Stimulated activated naive CD8-positive, alpha-beta T cell treated with anti-CD3 and anti-CD28 coated beads, Interleukin-15, Interleukin-2, amounts not matched to agents 100 ng/mL and 50 ng/mL, for 24 hours (primary cell): ENCODE results near the gene POLD2.
A peak's percentile ranks its signal among the peaks of the same experiment; 100 is the strongest.

Experiments used
- H3K27ac Mint-ChIP-seq: one replicate; pipeline ENCODE4 v1.8.0; 2021; ENCODE audit warnings: mild to moderate bottlenecking, mixed read lengths
- H3K27me3 Mint-ChIP-seq: one replicate; pipeline ENCODE4 v1.8.0; 2021; ENCODE audit warnings: mixed read lengths
- H3K36me3 Mint-ChIP-seq: one replicate; pipeline ENCODE4 v1.8.0; 2021; ENCODE audit warnings: low read depth, mixed read lengths
- H3K4me1 Mint-ChIP-seq: one replicate; pipeline ENCODE4 v1.8.0; 2021; ENCODE audit warnings: low read depth, mixed read lengths
- H3K4me3 Mint-ChIP-seq: one replicate; pipeline ENCODE4 v1.8.0; 2021; ENCODE audit warnings: mild to moderate bottlenecking, mixed read lengths
- H3K9me3 Mint-ChIP-seq: one replicate; pipeline ENCODE4 v1.8.0; 2021; ENCODE audit warnings: mixed read lengths

Gene POLD2

GRCh38 chr7:44145969-44146911 is 22.9 kb upstream of the POLD2 start:
- no peak overlapping the region for H3K27ac Mint-ChIP-seq
- H3K36me3 Mint-ChIP-seq: no peaks in the 10 kb centered on the region
- H3K9me3 Mint-ChIP-seq: no peaks in the 10 kb centered on the region
- no peak overlapping the region for H3K4me3 Mint-ChIP-seq
- H3K27me3 Mint-ChIP-seq: peaks cover 6% of the 10 kb centered on the region
- peaks cover 9% of the 10 kb centered on the region for H3K4me1 Mint-ChIP-seq

GRCh38 chr7:44145479-44145968 is 22.2 kb upstream of the POLD2 start:
- Mint-ChIP-seq H3K4me3 (peak overlapping the region; percentile 69), H3K9me3 (no peaks in the 10 kb centered on the region), H3K27me3 (peaks cover 6% of the 10 kb centered on the region), H3K4me1 (peaks cover 9% of the 10 kb centered on the region), H3K27ac (no peak overlapping the region), H3K36me3 (no peaks in the 10 kb centered on the region)

GRCh38 chr7:44144968-44145478 is 21.7 kb upstream of the POLD2 start:
- no peaks in the 10 kb centered on the region for H3K36me3 Mint-ChIP-seq
- H3K4me1 Mint-ChIP-seq: peaks cover 9% of the 10 kb centered on the region
- H3K27ac Mint-ChIP-seq: no peak overlapping the region
- H3K9me3 Mint-ChIP-seq: no peaks in the 10 kb centered on the region
- H3K4me3 Mint-ChIP-seq: peak overlapping the region; percentile 69
- peaks cover 6% of the 10 kb centered on the region for H3K27me3 Mint-ChIP-seq

GRCh38 chr7:44144426-44144967 is 21.1 kb upstream of the POLD2 start:
- no peak overlapping the region for H3K27ac Mint-ChIP-seq
- no peak overlapping the region for H3K4me3 Mint-ChIP-seq
- H3K9me3 Mint-ChIP-seq: no peaks in the 10 kb centered on the region
- no peaks in the 10 kb centered on the region for H3K36me3 Mint-ChIP-seq
- peaks cover 9% of the 10 kb centered on the region for H3K4me1 Mint-ChIP-seq
- H3K27me3 Mint-ChIP-seq: peaks cover 6% of the 10 kb centered on the region

- H3K27ac Mint-ChIP-seq: no peak overlapping the region
- peaks cover 6% of the 10 kb centered on the region for H3K27me3 Mint-ChIP-seq
- H3K9me3 Mint-ChIP-seq: no peaks in the 10 kb centered on the region
- H3K4me3 Mint-ChIP-seq: no peak overlapping the region
- H3K36me3 Mint-ChIP-seq: no peaks in the 10 kb centered on the region
- peaks cover 9% of the 10 kb centered on the region for H3K4me1 Mint-ChIP-seq
Observed at GRCh38 chr7:44143646-44144250, 20.4 kb upstream of the POLD2 start.

DNA sequence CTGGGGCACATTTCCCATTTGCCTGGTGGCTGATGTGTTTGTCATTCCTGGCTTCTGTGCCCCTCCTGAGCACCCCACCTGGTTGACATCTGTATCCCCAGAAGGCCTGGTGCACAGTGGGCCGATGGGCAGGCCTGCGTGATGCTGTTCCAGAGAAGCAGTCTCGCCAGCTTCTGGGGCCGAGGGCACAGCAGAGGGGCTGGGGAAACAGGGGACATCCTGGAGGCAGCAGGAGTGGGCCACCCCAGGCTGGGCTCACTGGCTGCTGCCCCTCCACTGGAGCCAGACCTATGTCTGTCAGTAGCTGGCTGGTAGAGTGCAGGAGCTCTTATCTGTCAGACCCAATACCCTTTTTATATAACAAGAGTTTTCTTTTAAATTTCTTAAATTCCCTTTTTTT is 18.7 kb upstream of the POLD2 start:
- no peaks in the 10 kb centered on the region for H3K9me3 Mint-ChIP-seq
- no peak overlapping the region for H3K4me3 Mint-ChIP-seq
- H3K27me3 Mint-ChIP-seq: peaks cover 6% of the 10 kb centered on the region
- no peak overlapping the region for H3K27ac Mint-ChIP-seq
- no peaks in the 10 kb centered on the region for H3K36me3 Mint-ChIP-seq
- peaks cover 9% of the 10 kb centered on the region for H3K4me1 Mint-ChIP-seq

DNA sequence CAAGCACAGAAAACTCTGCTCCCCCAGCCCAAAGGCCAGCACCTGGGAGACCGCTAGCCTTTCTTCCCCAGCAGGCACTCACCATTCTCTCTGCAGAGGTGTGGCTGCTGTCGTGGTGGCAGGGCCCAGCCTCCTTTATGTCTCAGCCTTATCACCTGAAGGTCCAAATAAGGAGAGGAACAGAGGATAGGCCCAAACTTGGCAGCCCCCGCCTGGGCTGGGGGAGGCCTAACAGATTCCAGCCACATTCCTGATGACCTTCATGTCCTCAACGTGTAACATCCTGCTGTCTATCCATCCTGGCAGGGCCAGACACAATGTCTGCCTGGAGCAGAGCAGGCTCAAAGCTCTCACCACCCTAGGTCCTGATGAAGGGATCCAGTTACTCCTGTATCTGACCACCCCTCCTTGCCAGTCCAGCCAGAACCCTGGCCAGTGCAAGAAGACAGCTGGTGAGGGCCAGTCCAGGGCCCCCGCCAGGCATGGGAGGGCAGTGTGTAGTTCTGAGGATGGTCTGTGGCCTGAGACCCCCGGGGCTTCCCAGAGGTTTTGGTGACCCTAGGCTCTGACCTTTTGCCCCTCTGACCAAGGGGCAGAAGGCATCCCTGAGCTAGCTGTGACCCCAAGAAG is 18.0 kb upstream of the POLD2 start, which contains the start of gene MYL7:
Gene MYL7, minus strand, starts transcription at position 112 of the 630 bp plus-strand sequence. Its CDS starts 27 bp downstream, at position 85.
- H3K9me3 Mint-ChIP-seq: no peaks in the 10 kb centered on the region
- H3K4me1 Mint-ChIP-seq: peaks cover 9% of the 10 kb centered on the region
- H3K4me3 Mint-ChIP-seq: no peak within 1 kb of the TSS
- H3K27me3 Mint-ChIP-seq: peaks cover 6% of the 10 kb centered on the region
- no peak within 1 kb of the TSS for H3K27ac Mint-ChIP-seq
- no peaks in the 10 kb centered on the region for H3K36me3 Mint-ChIP-seq

DNA sequence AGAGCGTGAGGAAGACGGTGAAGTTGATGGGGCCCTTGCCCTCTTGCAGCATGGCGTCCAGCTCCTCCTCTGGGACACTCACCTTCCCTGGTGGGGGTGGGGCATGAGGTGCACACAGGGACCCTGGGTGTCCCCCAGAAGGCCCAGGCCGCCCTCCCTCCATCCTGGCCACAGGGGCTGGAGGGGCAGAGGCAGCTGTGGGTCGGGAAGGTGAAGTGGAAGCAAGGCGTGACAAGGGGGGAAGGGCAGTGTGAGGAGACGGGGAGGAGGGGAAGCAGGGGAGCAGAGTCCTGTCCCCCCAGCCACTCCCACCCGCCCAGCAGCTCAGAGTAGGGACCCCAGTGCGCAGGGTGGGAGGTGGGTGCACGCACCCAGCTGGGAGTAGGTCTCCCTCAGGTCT is 17.0 kb upstream of the POLD2 start:
- peaks cover 4% of the 10 kb centered on the region for H3K4me1 Mint-ChIP-seq
- peaks cover 4% of the 10 kb centered on the region for H3K27me3 Mint-ChIP-seq
- H3K36me3 Mint-ChIP-seq: no peaks in the 10 kb centered on the region
- no peaks in the 10 kb centered on the region for H3K9me3 Mint-ChIP-seq
- H3K4me3 Mint-ChIP-seq: no peak overlapping the region
- no peak overlapping the region for H3K27ac Mint-ChIP-seq

DNA sequence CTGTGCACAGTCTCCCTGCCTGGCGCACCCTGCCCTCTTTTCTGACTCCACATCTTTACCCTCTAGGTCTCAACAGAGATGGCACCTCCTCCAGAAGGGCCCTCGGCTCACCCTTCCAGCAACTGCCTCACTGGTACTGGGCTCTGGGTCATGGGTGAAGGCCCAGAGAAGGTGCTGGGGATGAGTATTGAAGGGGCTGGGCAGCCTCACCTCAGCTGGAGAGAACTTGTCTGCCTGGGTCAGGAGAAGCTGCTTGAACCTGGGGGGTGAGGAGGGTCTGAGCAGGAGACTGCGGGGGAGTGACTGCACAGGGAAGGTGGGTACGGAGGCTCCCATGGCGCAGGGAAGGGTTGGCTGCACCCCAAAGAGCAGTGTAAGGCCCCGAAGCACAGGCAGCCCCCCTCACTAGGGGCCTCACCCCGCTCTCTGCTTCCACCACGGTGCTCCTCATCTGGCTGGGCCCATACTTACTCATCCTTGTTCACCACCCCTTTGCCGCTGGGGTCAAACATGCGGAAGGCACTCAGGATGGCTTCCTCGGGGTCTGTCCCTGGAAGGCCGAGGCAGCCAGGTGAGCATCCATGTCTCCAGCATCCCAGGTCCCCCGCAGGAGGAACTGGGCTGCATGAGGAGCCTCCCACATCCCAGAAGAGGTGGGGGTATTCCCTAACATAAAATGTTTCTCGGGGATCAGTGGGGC is 16.1 kb upstream of the POLD2 start:
- Mint-ChIP-seq H3K4me1 (no peaks in the 10 kb centered on the region), H3K9me3 (no peaks in the 10 kb centered on the region), H3K27ac (no peak overlapping the region), H3K27me3 (no peaks in the 10 kb centered on the region), H3K36me3 (no peaks in the 10 kb centered on the region), H3K4me3 (no peak overlapping the region)

GRCh38 chr7:44138698-44139097 is 15.3 kb upstream of the POLD2 start:
- Mint-ChIP-seq H3K36me3 (no peaks in the 10 kb centered on the region), H3K27me3 (no peaks in the 10 kb centered on the region), H3K27ac (no peak overlapping the region), H3K9me3 (no peaks in the 10 kb centered on the region), H3K4me1 (no peaks in the 10 kb centered on the region), H3K4me3 (no peak overlapping the region)

DNA sequence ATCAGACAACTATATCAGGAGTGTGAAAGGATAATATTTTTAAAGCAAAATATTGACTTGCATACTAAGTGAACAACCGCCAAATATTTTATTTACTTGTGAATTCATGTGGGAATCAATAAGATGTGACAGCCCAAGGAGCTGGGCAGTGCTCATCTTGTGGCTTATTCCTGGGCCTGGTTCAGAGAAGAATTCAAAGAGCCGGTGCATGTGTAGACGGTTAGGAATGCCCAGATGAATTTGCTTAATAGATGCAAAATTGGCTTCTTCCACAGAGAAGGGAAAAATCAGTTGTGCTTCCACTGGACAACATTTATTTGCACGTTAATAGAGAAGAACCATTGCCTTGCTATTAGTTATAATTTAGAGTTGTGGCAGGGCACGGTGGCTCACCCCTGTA is 13.4 kb upstream of the POLD2 start:
- no peaks in the 10 kb centered on the region for H3K36me3 Mint-ChIP-seq

GRCh38 chr7:44134943-44135628 is 11.7 kb upstream of the POLD2 start:
- H3K4me1 Mint-ChIP-seq: no peaks in the 10 kb centered on the region
- H3K9me3 Mint-ChIP-seq: no peaks in the 10 kb centered on the region
- H3K27me3 Mint-ChIP-seq: no peaks in the 10 kb centered on the region
- no peak overlapping the region for H3K4me3 Mint-ChIP-seq
- H3K27ac Mint-ChIP-seq: no peak overlapping the region
- no peaks in the 10 kb centered on the region for H3K36me3 Mint-ChIP-seq

More for the DNA sequence above, 13.4 kb upstream of the POLD2 start:
- H3K4me3 Mint-ChIP-seq: no peak overlapping the region
- H3K4me1 Mint-ChIP-seq: no peaks in the 10 kb centered on the region
- H3K27ac Mint-ChIP-seq: no peak overlapping the region
- no peaks in the 10 kb centered on the region for H3K27me3 Mint-ChIP-seq
- no peaks in the 10 kb centered on the region for H3K9me3 Mint-ChIP-seq

DNA sequence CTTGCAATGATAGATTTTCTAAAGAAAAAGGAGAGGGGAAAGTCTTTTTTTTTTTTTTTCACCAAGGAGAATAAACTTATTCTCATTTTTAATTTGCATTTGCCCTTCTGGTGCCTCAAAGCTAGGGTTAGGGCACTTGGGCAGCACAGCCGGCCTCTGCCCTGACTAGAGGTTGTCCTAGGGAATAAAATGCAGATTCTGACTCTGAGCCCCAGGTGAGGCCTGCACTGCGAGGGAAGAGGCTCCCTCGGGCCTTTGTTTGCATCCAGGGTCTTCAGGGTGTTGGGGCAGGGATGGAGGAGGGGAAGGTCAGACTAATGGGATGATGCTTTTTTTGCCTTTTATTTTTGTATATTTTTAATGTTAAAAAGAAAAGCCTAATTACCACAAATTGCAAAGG is 9.9 kb upstream of the POLD2 start:
- no peaks in the 10 kb centered on the region for H3K27me3 Mint-ChIP-seq
- H3K27ac Mint-ChIP-seq: no peak overlapping the region

DNA sequence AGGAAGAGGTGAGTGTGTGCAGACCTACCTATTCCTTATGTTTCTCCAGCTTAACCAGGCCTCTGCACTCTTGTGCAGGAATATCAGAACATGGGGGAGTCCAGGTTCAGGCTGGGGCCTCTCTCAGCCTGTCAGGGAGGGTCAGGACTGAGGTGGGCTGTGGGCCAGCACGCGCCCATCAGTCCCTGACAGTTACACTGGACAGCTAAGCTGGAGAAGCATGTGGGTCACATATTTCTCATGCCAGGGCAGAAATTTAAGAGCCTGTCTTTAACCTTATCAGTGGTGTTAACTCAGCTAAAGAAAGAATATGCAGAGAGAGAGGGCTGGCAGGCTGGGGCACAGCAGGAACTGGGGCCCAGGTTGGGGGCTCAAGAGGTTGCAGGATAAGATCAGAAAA is 8.7 kb upstream of the POLD2 start:
- peaks cover 4% of the 10 kb centered on the region for H3K36me3 Mint-ChIP-seq
- no peaks in the 10 kb centered on the region for H3K27me3 Mint-ChIP-seq
- H3K4me3 Mint-ChIP-seq: no peak overlapping the region
- H3K27ac Mint-ChIP-seq: no peak overlapping the region
- no peaks in the 10 kb centered on the region for H3K4me1 Mint-ChIP-seq
- H3K9me3 Mint-ChIP-seq: no peaks in the 10 kb centered on the region

More for the DNA sequence above, 9.9 kb upstream of the POLD2 start:
- H3K36me3 Mint-ChIP-seq: no peaks in the 10 kb centered on the region
- no peak overlapping the region for H3K4me3 Mint-ChIP-seq
- H3K9me3 Mint-ChIP-seq: no peaks in the 10 kb centered on the region
- H3K4me1 Mint-ChIP-seq: no peaks in the 10 kb centered on the region
